ENCODE results near the gene MSLN.
"Not testable (repeated sequence)": the region's sequence is repeated elsewhere in the genome, so short reads cannot be mapped to it uniquely, and the experiment has no call there.

The MSLN gene

DNA sequence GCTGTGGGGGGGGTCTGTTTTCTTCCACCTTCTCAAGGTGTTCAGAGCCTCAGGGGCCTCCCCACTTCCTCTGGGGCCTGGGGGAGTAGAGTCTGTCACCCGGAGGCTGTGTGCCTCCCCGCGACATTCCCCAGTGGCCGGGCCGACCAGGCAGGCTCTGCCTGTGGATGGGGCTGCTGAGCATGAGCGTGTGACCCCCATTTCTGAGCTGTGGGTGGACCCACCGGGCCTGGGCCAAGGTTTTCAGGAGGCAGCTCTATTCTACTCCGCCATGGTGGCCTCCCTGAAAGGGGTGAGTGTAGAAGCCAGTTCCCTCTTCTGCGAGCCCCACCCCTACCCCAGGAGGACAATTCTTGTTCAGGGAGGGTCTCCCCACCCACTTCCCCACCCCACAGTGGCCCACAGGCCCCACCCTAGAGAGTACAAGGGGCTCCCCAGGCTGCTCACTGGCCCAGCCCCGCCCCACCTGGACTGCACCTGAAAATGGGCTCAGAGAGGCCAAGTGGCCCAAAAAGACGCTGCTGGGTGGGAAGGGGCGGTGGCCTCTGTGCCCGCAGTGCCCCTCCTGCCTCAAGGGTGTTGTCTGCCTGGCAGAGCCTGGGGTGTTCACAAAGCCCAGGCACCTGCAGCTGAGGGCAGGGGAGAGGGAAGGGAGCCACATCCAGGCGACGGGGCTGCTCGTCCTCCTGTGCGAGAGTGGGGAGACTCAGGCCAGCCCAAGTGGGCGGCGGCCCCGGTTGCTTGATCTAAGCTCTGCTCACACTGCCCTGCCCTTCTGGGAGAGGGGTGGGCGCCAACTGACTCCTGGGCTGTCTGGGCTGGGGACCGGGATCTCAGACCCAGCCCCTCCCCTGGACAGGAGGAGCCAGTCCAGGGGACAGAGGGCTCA lies 1.3 kb downstream of the MSLN start:
- DNase-seq, result no peak

DNA sequence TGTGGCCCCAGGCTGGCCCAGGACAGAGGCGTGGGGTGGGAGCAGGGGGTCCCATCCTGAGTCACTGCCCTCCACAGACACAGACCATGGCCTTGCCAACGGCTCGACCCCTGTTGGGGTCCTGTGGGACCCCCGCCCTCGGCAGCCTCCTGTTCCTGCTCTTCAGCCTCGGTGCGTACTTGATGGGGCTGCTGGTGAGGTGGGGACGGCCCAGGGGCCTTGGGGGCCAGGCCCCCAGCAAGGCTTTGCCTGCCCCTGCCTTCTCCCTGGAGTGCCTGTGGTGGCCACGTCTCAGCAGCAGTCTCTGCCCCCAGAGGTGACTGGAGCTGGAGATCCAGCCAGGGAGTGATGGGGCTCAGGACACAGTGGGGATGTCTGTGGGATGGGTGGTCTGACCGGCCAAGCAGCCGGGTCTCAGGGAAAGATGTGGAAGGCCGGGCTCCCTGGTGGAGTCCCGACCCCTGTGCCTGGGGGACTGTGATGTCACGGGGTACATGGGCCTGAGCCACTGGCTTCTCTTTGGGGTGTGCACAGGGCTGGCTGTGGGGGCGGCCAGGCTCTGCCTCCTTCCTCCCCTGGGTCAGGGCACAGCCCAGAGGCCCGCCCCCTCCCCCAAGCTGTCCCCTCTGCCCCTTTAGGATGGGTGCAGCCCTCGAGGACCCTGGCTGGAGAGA lies 2.2 kb downstream of the MSLN start:
- DNase-seq, result no peak

DNA sequence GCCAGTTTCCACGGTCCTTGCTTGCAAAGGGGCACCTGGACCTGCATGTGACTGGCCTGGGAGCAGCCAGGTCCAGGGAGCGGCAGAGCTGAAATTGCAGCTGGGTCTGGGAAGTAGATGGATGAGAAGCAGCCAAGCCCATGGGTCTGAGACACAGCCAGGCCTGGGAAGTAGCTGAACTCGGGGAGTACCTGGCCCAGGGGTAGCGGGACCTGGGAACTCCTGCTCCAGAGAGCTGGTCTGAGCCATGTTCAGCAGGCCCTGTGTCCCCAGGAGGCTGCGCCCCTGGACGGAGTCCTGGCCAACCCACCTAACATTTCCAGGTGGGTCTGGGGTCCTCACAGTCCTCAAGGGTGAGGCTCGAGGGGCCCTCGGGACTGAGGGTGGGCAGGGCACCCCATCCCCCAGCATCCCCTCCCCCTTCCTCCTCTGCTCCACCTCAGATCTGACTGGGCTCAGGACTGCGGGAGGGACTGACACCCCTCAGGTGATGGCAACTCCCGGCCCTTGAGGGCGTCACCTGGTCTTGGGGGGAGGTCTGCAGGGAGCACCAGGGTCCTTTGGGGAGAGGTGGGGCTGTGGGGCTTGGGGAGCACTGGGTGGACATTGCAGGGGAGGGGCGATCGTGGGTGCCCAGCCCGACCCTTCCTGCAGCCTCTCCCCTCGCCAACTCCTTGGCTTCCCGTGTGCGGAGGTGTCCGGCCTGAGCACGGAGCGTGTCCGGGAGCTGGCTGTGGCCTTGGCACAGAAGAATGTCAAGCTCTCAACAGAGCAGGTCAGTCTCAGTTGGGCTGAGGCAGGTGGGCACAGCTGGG lies 3.0 kb downstream of the MSLN start:
- no peak for DNase-seq

DNA sequence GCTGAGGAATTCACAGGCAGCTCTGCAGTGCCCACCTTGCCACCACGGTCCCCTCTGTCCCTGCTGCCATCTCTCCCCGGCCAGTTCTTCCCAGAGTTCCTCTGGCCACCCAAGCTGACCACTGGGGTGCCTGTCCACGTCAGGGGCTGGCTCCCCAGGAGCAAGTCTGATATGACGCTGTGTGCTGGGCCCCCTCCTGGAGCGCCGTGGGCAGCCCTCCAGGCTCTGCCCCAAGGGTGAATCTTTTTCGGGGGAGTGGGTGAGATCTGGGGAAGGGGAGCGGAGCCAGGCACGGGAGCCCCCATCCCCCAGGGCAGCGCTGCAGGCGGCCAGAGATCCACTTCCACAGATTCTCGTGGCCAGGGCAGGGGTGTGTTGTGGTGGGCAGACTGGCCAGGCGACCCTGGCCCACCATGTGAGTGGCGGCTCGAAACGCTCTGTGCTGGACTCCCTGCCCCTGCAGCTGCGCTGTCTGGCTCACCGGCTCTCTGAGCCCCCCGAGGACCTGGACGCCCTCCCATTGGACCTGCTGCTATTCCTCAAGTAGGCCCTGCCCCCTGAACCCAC lies 3.7 kb downstream of the MSLN start:
- no peak for DNase-seq

DNA sequence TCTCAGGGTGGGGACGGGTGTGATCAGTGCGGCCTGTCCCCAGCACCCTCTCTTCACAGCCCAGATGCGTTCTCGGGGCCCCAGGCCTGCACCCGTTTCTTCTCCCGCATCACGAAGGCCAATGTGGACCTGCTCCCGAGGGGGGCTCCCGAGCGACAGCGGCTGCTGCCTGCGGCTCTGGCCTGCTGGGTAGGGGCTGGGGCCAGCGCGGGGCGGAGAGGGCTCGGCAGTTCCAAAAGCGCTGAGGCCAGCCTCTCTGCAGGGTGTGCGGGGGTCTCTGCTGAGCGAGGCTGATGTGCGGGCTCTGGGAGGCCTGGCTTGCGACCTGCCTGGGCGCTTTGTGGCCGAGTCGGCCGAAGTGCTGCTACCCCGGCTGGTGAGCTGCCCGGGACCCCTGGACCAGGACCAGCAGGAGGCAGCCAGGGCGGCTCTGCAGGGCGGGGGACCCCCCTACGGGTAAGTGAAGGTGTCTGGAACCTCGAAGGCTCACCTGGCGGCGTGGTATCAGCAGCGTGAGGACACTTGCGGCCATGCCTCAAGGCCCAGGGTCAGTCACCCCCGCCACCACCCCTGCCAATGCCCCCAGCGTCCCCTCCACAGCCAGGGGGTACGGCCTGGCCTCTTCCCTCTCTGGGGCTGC lies 4.4 kb downstream of the MSLN start:
- no peak for DNase-seq

- DNase-seq, result no peak
Observed at GRCh38 chr16:765488-765865, 4.9 kb downstream of the MSLN start.

GRCh38 chr16:766008-766819 lies 5.7 kb downstream of the MSLN start:
- DNase-seq, result no peak

DNA sequence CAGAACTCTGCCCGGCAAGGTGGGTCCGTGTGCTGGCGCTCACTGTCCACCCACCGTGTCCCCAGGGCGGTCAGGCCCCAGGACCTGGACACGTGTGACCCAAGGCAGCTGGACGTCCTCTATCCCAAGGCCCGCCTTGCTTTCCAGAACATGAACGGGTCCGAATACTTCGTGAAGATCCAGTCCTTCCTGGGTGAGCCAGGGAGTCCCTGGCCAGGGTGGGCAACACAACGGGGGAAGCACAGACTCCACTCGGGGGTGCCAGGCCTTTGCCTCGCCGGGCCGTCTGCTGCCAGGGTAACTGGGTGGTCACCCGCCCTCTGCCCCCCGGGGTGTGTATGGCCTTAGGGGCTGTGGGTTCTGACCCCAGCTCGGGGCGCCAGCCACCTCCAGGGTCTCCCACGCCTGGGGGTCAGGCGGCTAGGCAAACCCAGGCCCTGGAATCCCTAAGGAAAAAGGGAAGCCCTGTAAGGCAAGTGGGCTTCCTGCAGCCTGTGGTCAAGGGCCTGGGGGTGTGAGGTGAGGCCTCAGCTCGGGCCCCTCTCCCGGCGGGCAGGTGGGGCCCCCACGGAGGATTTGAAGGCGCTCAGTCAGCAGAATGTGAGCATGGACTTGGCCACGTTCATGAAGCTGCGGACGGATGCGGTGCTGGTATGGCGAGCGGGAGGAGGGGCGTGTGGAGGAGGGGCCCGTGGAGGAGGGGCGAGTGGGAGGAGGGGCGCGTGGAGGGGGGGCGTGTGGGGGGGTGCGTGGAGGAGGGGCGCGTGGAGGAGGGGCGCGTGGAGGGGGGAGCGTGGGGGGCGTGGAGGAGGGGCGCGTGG lies 6.5 kb downstream of the MSLN start:
- DNase-seq, result no peak

- DNase-seq, result no peak
Observed at GRCh38 chr16:767743-768235, 7.3 kb downstream of the MSLN start.

- DNase-seq, result no peak
Observed at GRCh38 chr16:768428-768827, 7.9 kb downstream of the MSLN start.

DNA sequence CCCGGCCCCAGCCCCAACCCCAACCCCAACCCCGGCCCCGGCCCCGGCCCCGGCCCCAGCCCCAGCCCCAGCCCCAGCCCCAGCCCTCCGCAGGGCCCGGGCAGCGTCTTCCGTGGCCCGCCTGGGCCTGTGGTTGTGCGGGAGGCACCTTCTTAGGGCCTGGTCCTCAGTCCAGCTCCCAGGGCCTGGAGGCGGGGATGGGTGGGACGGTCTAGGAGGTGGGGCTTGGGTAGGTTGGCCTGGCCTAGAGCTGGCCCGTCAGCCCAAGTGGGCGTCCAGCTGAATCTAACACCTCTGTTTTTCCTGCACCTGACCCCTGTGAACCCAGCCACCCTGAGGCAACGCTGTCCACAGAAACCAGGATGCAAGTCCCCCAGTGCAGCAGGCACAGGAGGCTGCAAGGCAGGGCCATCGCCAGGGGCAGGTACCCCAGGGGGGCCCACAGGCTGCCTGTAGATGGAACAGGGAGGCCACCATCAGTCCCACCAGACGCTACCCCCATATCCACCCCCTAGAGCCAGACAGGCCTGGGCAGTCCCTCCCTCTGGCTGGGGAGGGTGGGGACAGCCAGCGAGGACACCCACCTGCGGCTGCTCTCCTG lies 8.8 kb downstream of the MSLN start:
- DNase-seq, result no peak

DNA sequence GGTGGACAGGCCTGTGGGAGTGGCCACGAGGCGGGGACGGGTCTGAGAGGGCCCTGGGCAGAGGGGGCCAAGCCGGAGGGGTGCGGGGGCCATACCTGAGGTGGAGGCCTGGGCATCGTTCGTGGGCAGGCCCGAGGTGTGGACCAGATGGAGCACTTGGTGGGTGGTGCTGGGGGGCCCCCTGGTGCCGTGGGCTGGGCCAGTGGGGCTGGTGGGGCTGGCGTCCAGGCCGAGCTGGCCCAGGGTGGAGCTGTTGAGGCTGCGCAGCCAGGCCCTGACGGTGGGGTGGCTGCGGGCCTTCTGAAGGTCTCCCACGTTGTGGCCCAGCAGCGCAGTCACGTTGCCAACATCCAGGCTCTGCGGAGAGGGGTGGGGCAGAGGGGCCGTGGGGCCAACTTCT lies 9.4 kb downstream of the MSLN start:
- DNase-seq, result no peak

- DNase-seq, result no peak
Observed at GRCh38 chr16:770411-770810, 9.9 kb downstream of the MSLN start.

DNA sequence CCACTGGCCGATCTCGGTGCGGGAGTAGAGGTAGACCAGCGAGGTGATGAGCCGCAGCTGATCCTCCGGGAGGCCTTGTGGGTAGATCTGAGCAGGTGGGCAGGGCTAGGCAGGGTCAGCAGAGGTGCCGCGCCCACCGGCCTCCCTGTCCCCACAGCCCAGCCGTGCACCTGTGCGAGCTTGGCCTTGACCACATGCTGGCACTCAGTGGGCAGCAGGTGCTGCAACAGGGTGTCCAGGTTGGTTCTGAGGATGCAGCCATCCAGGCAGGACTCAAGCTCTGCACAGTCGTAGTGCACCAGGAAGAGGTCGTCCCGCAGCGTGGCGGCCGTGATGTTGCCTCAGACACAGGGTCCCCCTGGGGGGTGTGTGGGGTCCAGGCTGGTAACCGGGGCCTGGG lies 12.4 kb downstream of the MSLN start:
- no peak for DNase-seq

- no peak for DNase-seq
Observed at GRCh38 chr16:774086-775001, 13.8 kb downstream of the MSLN start.

GRCh38 chr16:775236-775796 lies 14.8 kb downstream of the MSLN start:
- no peak for DNase-seq

- DNase-seq, result not testable (repeated sequence)
Observed at GRCh38 chr16:776298-776697, 15.8 kb downstream of the MSLN start.

- no peak for DNase-seq
Observed at GRCh38 chr16:776824-777223, 16.3 kb downstream of the MSLN start.

DNA sequence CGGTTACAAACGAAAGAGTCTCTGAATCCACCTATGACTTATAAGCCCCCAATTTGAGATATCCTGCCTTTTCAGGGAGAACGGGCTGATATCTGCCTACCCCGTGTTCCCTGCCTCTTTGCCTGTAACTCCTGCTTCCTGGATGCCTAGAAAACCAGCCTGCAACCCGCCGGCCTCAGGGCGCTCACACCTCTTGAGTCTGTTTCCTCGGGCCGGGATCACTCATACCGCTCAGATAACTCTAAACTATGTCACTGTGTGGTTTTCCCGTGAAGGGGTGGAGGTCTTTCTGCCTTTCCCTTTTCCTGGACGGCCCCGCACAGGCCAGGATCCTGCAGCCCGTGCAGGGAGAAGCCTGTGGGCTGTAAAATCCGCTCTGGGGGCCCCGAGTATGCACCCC lies 17.3 kb downstream of the MSLN start:
- no peak for DNase-seq
